SK-N-SH treated with all-trans-retinoic acid at 6 μM for 48 hours (cell line): ENCODE measurements around the gene MINPP1.

Experiments
- ARNTL ChIP-seq: fragments of 450-650 bp; formaldehyde crosslinking; IDR thresholded peaks from 2 replicates; pipeline ENCODE4 v1.5.0; 2020; ENCODE audit warnings: low read depth, mild to moderate bottlenecking, moderate library complexity, borderline replicate concordance
- GLIS3 ChIP-seq: fragments of 250-450 bp; sonication (Bioruptor Pico); IDR thresholded peaks from 2 replicates; pipeline ENCODE4 v1.5.0; 2020; ENCODE audit warnings: mild to moderate bottlenecking, moderate library complexity
- RARB ChIP-seq: fragments of 250-450 bp; sonication (Bioruptor Pico); IDR thresholded peaks from 2 replicates; pipeline ENCODE4 v1.8.0; 2021; ENCODE audit warnings: mild to moderate bottlenecking, moderate library complexity
- TCF4 ChIP-seq: fragments of 250-450 bp; sonication (Bioruptor Pico); IDR thresholded peaks from 2 replicates; pipeline ENCODE4 v1.8.0; 2021; ENCODE audit warnings: mild to moderate bottlenecking, moderate library complexity, borderline replicate concordance
- TOX ChIP-seq: fragments of 250-450 bp; sonication (Bioruptor Pico); IDR thresholded peaks from 2 replicates; pipeline ENCODE4 v1.8.0; 2021; ENCODE audit warnings: mild to moderate bottlenecking, moderate library complexity, borderline replicate concordance
- ZFP3 ChIP-seq: fragments of 250-450 bp; sonication (Bioruptor Pico); IDR thresholded peaks from 2 replicates; pipeline ENCODE4 v1.5.0; 2020; ENCODE audit warnings: mild to moderate bottlenecking, moderate library complexity
- ZFP30 ChIP-seq: fragments of 450-650 bp; formaldehyde crosslinking; IDR thresholded peaks from 2 replicates; pipeline ENCODE4 v1.5.0; 2022; ENCODE audit warnings: mild to moderate bottlenecking, moderate library complexity
- ZNF565 ChIP-seq: fragments of 450-650 bp; formaldehyde crosslinking; conservative IDR thresholded peaks from 2 replicates; pipeline ENCODE4 v1.5.0; 2020; ENCODE audit warnings: low read depth, mild to moderate bottlenecking, moderate library complexity
- TF ChIP-seq, protein P1 (sequence below): fragments of 250-450 bp; sonication (Bioruptor Pico); IDR thresholded peaks from 2 replicates; pipeline ENCODE4 v1.8.0; 2020; ENCODE audit warnings: mild to moderate bottlenecking, moderate library complexity, borderline replicate concordance
- TF ChIP-seq, protein P2 (sequence below): fragments of 250-450 bp; sonication (Bioruptor Pico); IDR thresholded peaks from 2 replicates; pipeline ENCODE4 v1.5.1; 2020; ENCODE audit warnings: low read depth, mild to moderate bottlenecking, moderate library complexity

DNA sequence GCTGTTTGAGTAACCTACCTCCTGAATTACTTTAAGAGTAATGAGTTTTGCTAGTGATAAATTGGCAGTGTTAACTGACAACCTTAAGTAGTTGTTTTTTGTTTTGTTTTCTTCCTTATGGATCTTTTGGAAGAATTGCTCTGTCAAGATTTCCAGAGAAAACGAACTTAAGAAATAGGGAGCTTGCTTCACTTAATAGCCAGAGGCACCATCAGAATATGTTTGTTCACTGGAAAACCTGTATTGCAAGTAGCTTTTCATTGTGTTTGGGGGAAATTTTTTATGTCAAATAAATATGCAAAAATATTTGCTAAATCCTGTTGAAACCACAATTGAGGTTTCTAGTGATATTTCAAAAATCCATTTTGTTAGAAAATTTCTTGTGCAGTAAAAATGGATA is 89.5 kb downstream of the MINPP1 start:
- TF ChIP-seq ZFP3 (CRISPR knock-in tag) (no peak), ZNF565 (CRISPR knock-in tag) (no peak), RARB (CRISPR knock-in tag) (no peak), ZFP30 (CRISPR knock-in tag) (no peak), TCF4 (no peak), TOX (CRISPR knock-in tag) (no peak), ARNTL (CRISPR knock-in tag) (no peak), GLIS3 (CRISPR knock-in tag) (no peak)
- TF ChIP-seq, protein P1, sequence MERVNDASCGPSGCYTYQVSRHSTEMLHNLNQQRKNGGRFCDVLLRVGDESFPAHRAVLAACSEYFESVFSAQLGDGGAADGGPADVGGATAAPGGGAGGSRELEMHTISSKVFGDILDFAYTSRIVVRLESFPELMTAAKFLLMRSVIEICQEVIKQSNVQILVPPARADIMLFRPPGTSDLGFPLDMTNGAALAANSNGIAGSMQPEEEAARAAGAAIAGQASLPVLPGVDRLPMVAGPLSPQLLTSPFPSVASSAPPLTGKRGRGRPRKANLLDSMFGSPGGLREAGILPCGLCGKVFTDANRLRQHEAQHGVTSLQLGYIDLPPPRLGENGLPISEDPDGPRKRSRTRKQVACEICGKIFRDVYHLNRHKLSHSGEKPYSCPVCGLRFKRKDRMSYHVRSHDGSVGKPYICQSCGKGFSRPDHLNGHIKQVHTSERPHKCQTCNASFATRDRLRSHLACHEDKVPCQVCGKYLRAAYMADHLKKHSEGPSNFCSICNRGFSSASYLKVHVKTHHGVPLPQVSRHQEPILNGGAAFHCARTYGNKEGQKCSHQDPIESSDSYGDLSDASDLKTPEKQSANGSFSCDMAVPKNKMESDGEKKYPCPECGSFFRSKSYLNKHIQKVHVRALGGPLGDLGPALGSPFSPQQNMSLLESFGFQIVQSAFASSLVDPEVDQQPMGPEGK, result no peak
- TF ChIP-seq, protein P2, sequence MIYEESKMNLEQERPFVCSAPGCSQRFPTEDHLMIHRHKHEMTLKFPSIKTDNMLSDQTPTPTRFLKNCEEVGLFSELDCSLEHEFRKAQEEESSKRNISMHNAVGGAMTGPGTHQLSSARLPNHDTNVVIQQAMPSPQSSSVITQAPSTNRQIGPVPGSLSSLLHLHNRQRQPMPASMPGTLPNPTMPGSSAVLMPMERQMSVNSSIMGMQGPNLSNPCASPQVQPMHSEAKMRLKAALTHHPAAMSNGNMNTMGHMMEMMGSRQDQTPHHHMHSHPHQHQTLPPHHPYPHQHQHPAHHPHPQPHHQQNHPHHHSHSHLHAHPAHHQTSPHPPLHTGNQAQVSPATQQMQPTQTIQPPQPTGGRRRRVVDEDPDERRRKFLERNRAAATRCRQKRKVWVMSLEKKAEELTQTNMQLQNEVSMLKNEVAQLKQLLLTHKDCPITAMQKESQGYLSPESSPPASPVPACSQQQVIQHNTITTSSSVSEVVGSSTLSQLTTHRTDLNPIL, result no peak
